Measurements from ENCODE around the gene OR52W1.

OR52W1 gene

DNA sequence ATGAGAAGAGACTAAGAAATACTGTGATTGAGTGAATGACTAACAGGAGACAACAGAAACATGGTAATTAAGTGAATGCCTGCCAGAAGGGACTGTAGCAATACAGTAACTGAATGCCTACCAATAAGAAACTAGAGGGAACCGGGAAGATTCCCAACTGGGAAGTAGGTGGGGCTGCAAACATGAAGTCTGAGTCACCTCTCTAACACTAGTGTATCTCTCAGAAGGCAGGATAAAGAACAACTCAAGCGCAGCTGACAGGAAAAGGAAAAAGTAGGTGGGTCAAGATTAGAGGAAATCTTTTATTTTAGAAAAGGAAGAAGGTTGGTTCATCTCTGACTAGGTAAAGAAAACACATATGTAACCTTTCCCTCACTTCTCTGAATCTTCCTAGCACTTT is 20.3 kb downstream of the OR52W1 start:
- Histone ChIP-seq H3K27ac (ENCODE audit: low read depth, low read length) (no peak overlapping the region), H3K9ac (ENCODE audit: low read length) (no peak overlapping the region), H3K9me3 (ENCODE audit: low read length) (no peaks in the 10 kb centered on the region), H3K4me3 (ENCODE audit: low read depth in 1 of 2, low read length in 2 of 2) (no peak overlapping the region), H3K4me1 (ENCODE audit: insufficient read depth, low read length) (peaks cover 7% of the 10 kb centered on the region), H3K36me3 (ENCODE audit: insufficient read depth, low read length) (peaks cover 81% of the 10 kb centered on the region), H3K27me3 (ENCODE audit: control insufficient read depth in 1 of 2, insufficient read depth in 2 of 2, low read length in 2 of 2) (no peaks in the 10 kb centered on the region)

DNA sequence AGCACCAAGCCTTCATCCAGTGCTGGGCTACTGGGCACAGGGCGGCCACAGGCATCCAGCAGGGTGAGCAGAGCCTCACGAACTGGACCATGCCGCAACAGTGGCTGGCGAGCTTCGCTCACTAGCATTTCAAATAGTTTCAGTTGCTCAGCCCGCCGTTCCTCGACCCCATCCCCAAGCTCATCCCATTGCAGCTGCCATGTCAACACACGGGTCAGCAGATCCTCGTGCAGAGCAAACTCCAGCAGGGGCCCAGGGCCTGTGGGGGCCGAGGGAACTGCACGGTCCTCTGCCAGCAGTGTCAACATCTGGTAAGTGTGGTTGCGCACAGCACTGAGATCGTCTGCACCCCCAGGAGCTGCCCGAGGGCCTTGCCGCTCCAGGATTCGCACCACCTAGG is 24.8 kb downstream of the OR52W1 start:
- Histone ChIP-seq H3K4me1 (ENCODE audit: insufficient read depth, low read length) (peaks cover 19% of the 10 kb centered on the region), H3K27ac (ENCODE audit: low read depth, low read length) (no peak overlapping the region), H3K36me3 (ENCODE audit: insufficient read depth, low read length) (peaks cover 50% of the 10 kb centered on the region), H3K27me3 (ENCODE audit: control insufficient read depth in 1 of 2, insufficient read depth in 2 of 2, low read length in 2 of 2) (no peaks in the 10 kb centered on the region), H3K4me3 (ENCODE audit: low read depth in 1 of 2, low read length in 2 of 2) (no peak overlapping the region), H3K9ac (ENCODE audit: low read length) (no peak overlapping the region), H3K9me3 (ENCODE audit: low read length) (no peaks in the 10 kb centered on the region)

DNA sequence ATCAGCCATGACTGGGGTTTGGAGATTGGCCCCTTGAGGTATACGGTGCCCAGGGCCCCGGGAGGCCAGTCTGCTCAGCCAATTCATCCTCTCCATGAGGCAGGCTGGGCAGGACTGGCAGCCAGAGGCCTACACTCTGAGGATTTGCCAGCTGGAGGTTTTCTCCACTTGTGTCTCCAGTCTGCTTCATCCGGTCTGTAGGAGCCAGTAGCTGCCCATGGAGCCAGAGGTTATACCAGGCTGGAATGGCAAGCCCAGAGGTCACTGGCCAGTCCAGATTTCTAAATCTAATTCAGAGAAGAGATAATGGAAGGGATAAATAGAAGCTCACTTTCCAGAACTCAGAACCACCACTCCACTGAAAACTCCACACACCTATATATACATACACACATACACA is 25.4 kb downstream of the OR52W1 start:
- H3K27ac ChIP-seq (ENCODE audit: low read depth, low read length), result no peak overlapping the region
- H3K4me3 ChIP-seq (ENCODE audit: low read depth in 1 of 2, low read length in 2 of 2), result no peak overlapping the region
- no peaks in the 10 kb centered on the region for H3K9me3 ChIP-seq (ENCODE audit: low read length)
- peaks cover 14% of the 10 kb centered on the region for H3K4me1 ChIP-seq (ENCODE audit: insufficient read depth, low read length)
- H3K9ac ChIP-seq (ENCODE audit: low read length), result no peak overlapping the region
- no peaks in the 10 kb centered on the region for H3K27me3 ChIP-seq (ENCODE audit: control insufficient read depth in 1 of 2, insufficient read depth in 2 of 2, low read length in 2 of 2)
- H3K36me3 ChIP-seq (ENCODE audit: insufficient read depth, low read length), result peaks cover 45% of the 10 kb centered on the region

DNA sequence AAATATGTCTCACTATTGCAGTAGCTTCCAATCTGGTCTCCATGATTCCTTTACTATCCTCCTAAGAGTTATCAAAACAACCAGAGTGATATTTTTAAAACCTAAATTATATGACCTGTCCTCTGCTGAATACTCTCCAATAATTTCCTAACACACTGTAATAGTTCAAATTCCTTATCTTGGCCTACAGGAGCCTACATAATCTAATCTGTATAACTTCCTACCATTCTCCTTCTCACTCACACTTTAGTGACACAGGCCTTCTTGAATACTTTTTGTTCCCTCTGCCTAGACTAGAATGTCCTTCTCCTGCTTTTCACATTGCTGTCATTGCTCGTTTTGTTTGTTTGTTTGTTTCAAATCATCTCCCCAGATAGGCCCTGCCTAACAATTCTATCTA is 26.0 kb downstream of the OR52W1 start:
- no peak overlapping the region for H3K4me3 ChIP-seq (ENCODE audit: low read depth in 1 of 2, low read length in 2 of 2)
- no peaks in the 10 kb centered on the region for H3K27me3 ChIP-seq (ENCODE audit: control insufficient read depth in 1 of 2, insufficient read depth in 2 of 2, low read length in 2 of 2)
- no peaks in the 10 kb centered on the region for H3K9me3 ChIP-seq (ENCODE audit: low read length)
- H3K9ac ChIP-seq (ENCODE audit: low read length), result no peak overlapping the region
- H3K27ac ChIP-seq (ENCODE audit: low read depth, low read length), result no peak overlapping the region
- peaks cover 39% of the 10 kb centered on the region for H3K36me3 ChIP-seq (ENCODE audit: insufficient read depth, low read length)
- peaks cover 12% of the 10 kb centered on the region for H3K4me1 ChIP-seq (ENCODE audit: insufficient read depth, low read length)

DNA sequence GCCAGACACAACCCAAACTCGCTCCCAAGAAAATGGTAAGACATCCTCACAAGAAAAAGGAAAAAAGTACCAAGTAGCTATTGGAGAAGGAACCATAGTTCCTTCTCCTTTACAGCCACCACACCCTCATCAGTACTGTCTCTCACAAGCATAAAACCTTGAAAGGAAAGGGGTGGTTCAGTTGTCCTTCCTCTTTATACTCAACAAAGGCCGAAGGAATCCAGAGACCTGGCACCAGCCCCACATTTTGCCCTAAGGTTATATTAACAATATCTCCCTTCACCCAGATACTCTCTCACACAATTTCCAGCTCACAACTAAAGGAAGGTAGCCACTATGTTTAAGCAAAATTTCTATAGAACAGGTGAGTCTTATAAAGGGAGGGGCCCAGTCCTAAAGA is 26.9 kb downstream of the OR52W1 start:
- H3K36me3 ChIP-seq (ENCODE audit: insufficient read depth, low read length), result peaks cover 32% of the 10 kb centered on the region
- H3K27ac ChIP-seq (ENCODE audit: low read depth, low read length), result no peak overlapping the region
- H3K4me3 ChIP-seq (ENCODE audit: low read depth in 1 of 2, low read length in 2 of 2), result no peak overlapping the region
- H3K4me1 ChIP-seq (ENCODE audit: insufficient read depth, low read length), result peaks cover 12% of the 10 kb centered on the region
- H3K9me3 ChIP-seq (ENCODE audit: low read length), result no peaks in the 10 kb centered on the region
- H3K27me3 ChIP-seq (ENCODE audit: control insufficient read depth in 1 of 2, insufficient read depth in 2 of 2, low read length in 2 of 2), result no peaks in the 10 kb centered on the region
- no peak overlapping the region for H3K9ac ChIP-seq (ENCODE audit: low read length)

DNA sequence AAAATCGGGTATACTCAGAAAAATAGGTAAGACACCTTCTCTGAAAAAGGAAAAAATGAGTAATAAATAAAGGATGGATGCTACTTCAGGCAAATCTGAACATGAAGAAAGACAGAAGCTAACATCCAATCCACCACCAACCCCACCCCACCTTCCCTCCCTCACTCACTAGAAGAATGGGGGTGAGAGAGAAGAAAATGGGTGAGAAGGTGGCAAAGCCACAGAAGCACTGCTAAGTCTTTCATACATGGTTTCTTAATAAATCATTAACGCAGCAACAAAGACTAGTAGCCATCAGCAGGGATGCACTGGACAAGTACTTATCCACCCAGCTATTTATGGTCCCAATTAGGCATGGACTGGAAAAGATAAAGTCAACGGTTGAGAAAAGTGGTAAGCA is 29.5 kb downstream of the OR52W1 start:
- Histone ChIP-seq H3K9me3 (ENCODE audit: low read length) (no peaks in the 10 kb centered on the region), H3K4me3 (ENCODE audit: low read depth in 1 of 2, low read length in 2 of 2) (no peak overlapping the region), H3K27ac (ENCODE audit: low read depth, low read length) (no peak overlapping the region), H3K36me3 (ENCODE audit: insufficient read depth, low read length) (peaks cover 7% of the 10 kb centered on the region), H3K4me1 (ENCODE audit: insufficient read depth, low read length) (peaks cover 20% of the 10 kb centered on the region), H3K27me3 (ENCODE audit: control insufficient read depth in 1 of 2, insufficient read depth in 2 of 2, low read length in 2 of 2) (no peaks in the 10 kb centered on the region), H3K9ac (ENCODE audit: low read length) (no peak overlapping the region)

DNA sequence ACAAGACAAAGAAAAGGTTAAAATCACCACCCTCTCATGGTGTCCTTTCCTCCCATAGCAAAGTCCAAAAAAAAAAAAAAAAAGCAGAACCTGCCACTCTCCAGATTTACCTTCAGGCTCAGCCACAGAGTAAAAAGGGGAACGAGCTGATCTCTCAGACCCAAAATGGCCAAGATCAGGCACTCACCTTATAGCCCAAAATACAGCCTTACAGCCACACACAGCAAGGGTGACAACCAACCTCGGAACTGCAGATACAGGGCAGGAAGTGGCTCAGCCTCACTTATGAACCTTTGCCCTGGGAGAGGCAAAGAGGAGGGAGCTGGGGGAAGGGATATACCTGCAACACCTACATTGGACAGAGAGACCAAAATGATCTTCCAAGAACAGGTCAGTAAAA is 30.9 kb downstream of the OR52W1 start:
- Histone ChIP-seq H3K27ac (ENCODE audit: low read depth, low read length) (no peak overlapping the region), H3K27me3 (ENCODE audit: control insufficient read depth in 1 of 2, insufficient read depth in 2 of 2, low read length in 2 of 2) (no peaks in the 10 kb centered on the region), H3K36me3 (ENCODE audit: insufficient read depth, low read length) (no peaks in the 10 kb centered on the region), H3K4me3 (ENCODE audit: low read depth in 1 of 2, low read length in 2 of 2) (no peak overlapping the region), H3K9ac (ENCODE audit: low read length) (no peak overlapping the region), H3K4me1 (ENCODE audit: insufficient read depth, low read length) (peaks cover 25% of the 10 kb centered on the region), H3K9me3 (ENCODE audit: low read length) (no peaks in the 10 kb centered on the region)

DNA sequence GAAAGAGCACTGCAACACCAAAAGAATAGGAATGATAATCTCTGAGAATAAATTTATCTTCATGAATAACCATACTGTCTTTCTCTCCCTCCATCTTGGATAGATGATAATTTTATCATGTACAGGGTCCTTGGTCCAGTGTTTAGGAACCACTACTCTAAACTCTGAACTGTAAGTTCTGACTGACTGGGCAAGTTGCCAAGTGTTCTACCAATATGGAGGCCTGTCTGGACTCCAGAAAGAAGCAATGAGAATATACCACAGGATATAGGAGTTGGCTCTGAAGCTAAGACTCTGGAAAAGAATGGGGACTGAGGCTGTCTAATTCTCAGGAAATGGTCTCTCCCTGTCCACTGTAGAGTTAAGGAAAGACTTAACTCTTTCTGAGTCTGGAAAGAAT is 33.9 kb downstream of the OR52W1 start:
- H3K4me3 ChIP-seq (ENCODE audit: low read depth in 1 of 2, low read length in 2 of 2), result no peak overlapping the region
- no peaks in the 10 kb centered on the region for H3K27me3 ChIP-seq (ENCODE audit: control insufficient read depth in 1 of 2, insufficient read depth in 2 of 2, low read length in 2 of 2)
- no peak overlapping the region for H3K9ac ChIP-seq (ENCODE audit: low read length)
- no peaks in the 10 kb centered on the region for H3K36me3 ChIP-seq (ENCODE audit: insufficient read depth, low read length)
- peaks cover 13% of the 10 kb centered on the region for H3K4me1 ChIP-seq (ENCODE audit: insufficient read depth, low read length)
- no peak overlapping the region for H3K27ac ChIP-seq (ENCODE audit: low read depth, low read length)
- no peaks in the 10 kb centered on the region for H3K9me3 ChIP-seq (ENCODE audit: low read length)

DNA sequence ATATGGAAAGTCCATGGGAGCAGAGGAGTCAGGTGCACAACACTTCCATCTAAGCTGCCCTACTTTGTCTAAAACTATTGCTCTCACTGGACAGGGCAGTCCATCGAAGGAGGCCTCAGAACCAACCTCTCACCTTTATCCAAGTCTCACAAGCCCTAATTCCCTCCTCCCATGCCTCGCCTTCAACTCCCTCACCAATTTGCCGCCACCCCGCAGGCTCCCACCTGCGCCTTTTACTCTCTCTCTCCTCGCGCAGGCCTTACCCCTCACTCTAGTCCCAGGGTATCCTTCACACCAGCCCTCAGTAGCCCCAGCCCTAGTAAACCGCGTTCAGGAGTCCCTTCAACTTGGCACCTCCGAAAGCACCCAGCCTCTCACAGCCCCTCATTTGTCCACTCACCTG is 35.0 kb downstream of the OR52W1 start:
- peaks cover 13% of the 10 kb centered on the region for H3K4me1 ChIP-seq (ENCODE audit: insufficient read depth, low read length)
- H3K4me3 ChIP-seq (ENCODE audit: low read depth in 1 of 2, low read length in 2 of 2), result peak overlapping the region; percentile 39 to 98
- no peaks in the 10 kb centered on the region for H3K36me3 ChIP-seq (ENCODE audit: insufficient read depth, low read length)
- peak overlapping the region; percentile 97 for H3K9ac ChIP-seq (ENCODE audit: low read length)
- H3K27ac ChIP-seq (ENCODE audit: low read depth, low read length), result peak overlapping the region; percentile 83
- H3K27me3 ChIP-seq (ENCODE audit: control insufficient read depth in 1 of 2, insufficient read depth in 2 of 2, low read length in 2 of 2), result no peaks in the 10 kb centered on the region
- no peaks in the 10 kb centered on the region for H3K9me3 ChIP-seq (ENCODE audit: low read length)

DNA sequence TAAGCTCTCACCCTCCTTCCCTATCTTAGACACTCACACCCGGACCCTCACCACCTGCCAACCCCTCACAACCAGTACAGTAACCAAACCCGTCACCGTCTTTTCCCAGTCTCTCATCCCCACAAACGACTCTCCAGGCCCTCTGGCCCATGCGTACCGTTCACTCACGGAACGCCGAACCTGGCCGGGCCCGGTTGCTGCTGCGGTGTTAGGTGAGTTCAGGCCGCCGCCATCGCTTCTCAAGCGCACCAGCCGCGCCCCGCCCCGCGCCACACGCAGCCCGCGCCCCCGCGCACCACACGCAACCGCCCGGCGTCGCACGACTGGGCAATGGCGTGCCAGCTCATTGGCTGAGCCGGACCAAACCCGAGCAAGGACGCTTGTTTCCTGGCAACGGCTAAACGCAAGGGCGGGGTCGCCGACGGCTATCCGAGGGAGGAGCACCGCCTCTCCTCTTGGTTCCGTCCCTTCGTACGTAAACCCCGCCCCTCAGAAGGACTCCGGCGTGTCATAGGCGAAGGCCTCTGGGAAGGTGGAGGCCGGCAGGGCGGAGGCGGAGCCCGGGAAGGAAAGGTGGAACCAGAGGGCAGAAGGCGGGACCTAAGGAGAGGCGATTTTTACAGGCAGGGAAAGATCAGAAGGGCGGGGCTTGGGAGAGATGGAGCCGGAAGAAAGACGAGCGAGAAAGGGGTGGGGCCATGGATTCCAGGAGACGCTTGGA is 35.5 kb downstream of the OR52W1 start, which contains the start of gene FHIP1B:
FHIP1B (minus strand) TSS at position 250 of the 721 bp plus-strand sequence. CDS start 10,120 bp downstream, outside the sequence.
- Histone ChIP-seq H3K9ac (ENCODE audit: low read length) (peak within 1 kb of the TSS; percentile 97), H3K27me3 (ENCODE audit: control insufficient read depth in 1 of 2, insufficient read depth in 2 of 2, low read length in 2 of 2) (no peaks in the 10 kb centered on the region), H3K9me3 (ENCODE audit: low read length) (no peaks in the 10 kb centered on the region), H3K36me3 (ENCODE audit: insufficient read depth, low read length) (no peaks in the 10 kb centered on the region), H3K4me1 (ENCODE audit: insufficient read depth, low read length) (peaks cover 13% of the 10 kb centered on the region), H3K27ac (ENCODE audit: low read depth, low read length) (peak within 1 kb of the TSS; percentile 83), H3K4me3 (ENCODE audit: low read depth in 1 of 2, low read length in 2 of 2) (peak within 1 kb of the TSS; percentile 56 to 98)

DNA sequence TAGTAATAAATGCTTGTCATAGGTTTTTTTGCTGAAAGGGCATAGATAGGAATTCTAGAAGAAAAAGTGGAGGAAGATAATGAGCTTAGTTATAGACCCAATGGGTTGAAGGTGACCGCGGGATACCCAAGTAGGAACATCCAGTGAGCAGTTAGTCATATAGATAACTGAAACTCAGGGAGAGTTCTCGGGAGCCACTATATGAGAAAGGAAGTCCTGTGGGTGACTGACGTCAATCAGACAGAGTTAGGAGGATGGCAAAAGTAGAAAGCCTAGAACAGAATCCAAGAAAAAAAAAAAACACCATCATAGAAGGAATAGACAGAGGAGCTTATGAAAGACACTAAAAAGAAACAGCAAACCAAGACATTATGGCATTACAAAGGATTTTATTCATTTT is 38.2 kb downstream of the OR52W1 start:
- H3K9ac ChIP-seq (ENCODE audit: low read length), result no peak overlapping the region
- H3K9me3 ChIP-seq (ENCODE audit: low read length), result no peaks in the 10 kb centered on the region
- H3K4me3 ChIP-seq (ENCODE audit: low read depth in 1 of 2, low read length in 2 of 2), result no peak overlapping the region
- H3K27me3 ChIP-seq (ENCODE audit: control insufficient read depth in 1 of 2, insufficient read depth in 2 of 2, low read length in 2 of 2), result no peaks in the 10 kb centered on the region
- H3K36me3 ChIP-seq (ENCODE audit: insufficient read depth, low read length), result no peaks in the 10 kb centered on the region
- H3K4me1 ChIP-seq (ENCODE audit: insufficient read depth, low read length), result peaks cover 13% of the 10 kb centered on the region
- no peak overlapping the region for H3K27ac ChIP-seq (ENCODE audit: low read depth, low read length)

DNA sequence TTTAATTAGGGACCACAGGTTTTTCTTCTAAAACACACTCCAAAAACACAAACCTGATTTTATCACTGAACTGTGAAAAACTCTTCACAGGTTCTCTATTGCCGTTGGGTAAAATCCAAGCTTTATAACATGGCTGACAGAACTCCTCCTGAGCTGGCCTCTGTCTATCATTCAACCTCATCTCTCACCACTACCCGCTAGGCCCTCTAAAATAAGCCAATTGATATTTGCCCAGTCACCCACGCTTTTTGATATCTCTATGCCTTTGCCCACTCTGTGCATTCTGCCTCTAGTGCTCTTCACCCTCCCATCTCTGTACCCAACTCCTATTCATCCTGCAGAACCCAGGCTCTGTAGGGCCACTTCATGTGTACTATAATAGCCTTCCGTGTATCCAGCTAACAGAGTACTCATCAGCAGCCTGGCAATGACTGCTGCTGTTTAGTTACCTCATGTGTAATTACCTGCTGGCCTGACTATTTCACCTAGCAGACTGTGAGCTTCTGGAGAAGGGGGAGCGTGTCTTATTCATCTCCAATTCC is 38.8 kb downstream of the OR52W1 start:
- Histone ChIP-seq H3K36me3 (ENCODE audit: insufficient read depth, low read length) (no peaks in the 10 kb centered on the region), H3K4me3 (ENCODE audit: low read depth in 1 of 2, low read length in 2 of 2) (no peak overlapping the region), H3K9ac (ENCODE audit: low read length) (no peak overlapping the region), H3K27ac (ENCODE audit: low read depth, low read length) (no peak overlapping the region), H3K27me3 (ENCODE audit: control insufficient read depth in 1 of 2, insufficient read depth in 2 of 2, low read length in 2 of 2) (no peaks in the 10 kb centered on the region), H3K4me1 (ENCODE audit: insufficient read depth, low read length) (peaks cover 11% of the 10 kb centered on the region), H3K9me3 (ENCODE audit: low read length) (no peaks in the 10 kb centered on the region)
